Measurements from ENCODE around the gene RYR2.
"Not testable (repeated sequence)": the region's sequence is repeated elsewhere in the genome, so short reads cannot be mapped to it uniquely, and the experiment has no call there.

RYR2 gene

GRCh38 chr1:237566581-237566980 lies 524.6 kb downstream of the RYR2 start:
- no peak for DNase-seq (ENCODE audit: low read depth)

- no peak for DNase-seq (ENCODE audit: low read depth)
Measured at GRCh38 chr1:237568955-237569354, 527.0 kb downstream of the RYR2 start.

DNA sequence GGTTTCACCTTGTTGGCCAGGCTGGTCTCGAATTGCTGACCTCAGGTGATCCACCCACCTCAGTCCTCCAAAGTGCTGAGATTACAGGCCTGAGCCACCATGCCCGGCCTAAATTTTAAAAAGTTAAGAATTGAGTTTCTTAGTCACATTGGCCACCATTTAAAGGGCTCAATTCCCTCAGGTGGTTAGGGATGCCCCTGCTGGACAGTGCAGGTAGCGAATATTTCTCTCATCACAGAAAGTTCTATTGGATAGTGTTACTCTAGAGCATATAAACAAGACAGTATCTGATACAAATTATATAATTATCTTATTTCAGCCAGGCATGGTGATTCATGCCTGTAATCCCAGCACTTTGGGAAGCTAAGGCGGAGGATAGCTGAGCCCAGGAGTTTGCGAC lies 528.5 kb downstream of the RYR2 start:
- DNase-seq (ENCODE audit: low read depth): no peak

DNA sequence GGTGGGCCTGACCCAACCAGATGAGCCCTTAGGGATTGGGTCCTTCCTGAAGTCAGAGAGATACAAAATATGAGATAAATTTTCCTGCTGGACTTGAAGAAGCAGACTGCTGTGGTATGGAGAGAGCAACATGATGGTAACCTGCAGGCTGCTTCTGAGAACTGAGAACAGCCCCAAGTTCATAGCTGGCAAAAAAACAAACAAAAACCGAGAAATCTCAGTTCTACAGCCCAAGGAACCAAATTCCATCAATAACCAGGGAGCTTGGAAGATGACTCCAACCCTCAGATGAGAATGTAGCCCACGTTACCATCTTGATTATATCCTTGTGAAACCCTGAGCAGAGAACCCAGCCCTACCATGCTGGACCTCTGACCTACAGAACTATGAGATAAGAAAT lies 532.6 kb downstream of the RYR2 start:
- DNase-seq (ENCODE audit: low read depth): no peak

DNA sequence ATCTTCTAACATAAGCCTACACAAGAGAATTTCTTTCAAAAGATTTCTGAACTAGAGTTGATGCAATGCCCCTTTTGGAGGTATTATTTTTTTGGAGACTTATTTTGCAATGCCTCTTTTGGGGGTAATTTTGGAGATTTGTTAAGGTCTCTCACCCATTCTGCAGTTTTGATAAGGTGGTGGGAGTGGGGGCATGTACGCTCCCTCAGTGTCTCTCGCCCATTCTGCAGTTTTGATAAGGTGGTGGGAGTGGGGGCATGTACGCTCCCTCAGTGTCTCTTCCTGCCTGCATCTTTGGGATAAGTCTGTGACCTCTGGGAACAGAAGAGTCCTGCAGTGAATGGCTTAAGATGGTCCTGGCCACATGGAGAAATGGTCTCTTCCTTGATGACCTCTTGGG lies 536.6 kb downstream of the RYR2 start:
- DNase-seq (ENCODE audit: low read depth): no peak

DNA sequence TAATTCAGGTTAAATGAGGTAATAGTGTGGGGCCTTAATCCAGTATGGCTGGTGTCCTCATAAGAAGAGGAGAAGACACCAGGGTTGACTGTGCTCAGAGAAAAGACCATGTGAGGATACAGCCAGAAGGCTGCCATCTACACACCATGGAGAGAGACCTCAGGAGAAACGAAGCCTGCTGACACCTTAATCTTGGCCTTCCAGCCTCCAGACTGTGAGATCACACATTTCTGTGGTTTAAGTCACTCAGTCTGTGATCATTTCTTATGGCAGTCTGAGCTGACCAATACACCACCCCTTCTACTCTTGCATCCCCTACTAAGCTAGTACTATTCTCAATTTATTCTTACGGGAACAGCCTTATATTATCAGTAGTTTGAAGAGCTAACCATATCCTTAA lies 538.7 kb downstream of the RYR2 start:
- DNase-seq (ENCODE audit: low read depth): no peak

GRCh38 chr1:237583270-237583669 lies 541.3 kb downstream of the RYR2 start:
- no peak for DNase-seq (ENCODE audit: low read depth)

DNA sequence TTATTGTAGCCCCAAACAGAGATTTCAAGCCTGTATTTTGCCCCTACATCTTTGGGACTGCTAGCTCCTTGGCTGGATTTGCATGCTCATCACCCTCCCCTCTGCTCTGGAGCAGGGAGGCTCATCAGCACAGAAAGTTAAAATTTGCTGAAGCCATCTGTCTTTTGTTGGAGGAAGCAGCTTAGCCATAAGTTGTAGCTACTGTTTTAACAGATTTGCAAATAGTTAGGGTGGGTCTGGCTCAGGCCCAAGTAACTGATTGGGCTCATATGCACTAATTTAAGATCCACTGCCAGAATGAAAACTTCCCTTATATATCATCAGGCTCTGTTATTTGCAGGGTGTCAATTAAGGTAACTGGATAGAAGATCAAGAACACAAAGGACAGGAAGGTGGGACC lies 541.8 kb downstream of the RYR2 start:
- no peak for DNase-seq (ENCODE audit: low read depth)

DNA sequence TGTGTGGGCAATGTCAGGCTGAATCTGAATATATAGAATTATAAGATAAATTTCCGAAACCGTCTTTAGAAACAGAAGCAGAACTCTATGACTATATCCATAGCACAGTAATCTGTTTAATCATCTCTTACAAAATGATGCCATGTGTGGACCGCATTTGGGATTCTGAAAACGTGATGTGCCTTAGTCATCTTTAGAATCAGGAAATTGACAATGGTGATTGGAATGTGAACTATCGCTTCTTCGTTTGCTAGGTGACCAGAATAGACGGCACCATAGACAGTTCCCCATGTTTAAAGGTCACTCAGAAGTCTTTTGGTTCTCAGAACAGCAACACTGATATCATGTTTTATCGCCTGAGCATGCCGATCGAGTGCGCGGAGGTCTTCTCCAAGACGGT lies 548.4 kb downstream of the RYR2 start:
- DNase-seq (ENCODE audit: low read depth): no peak

DNA sequence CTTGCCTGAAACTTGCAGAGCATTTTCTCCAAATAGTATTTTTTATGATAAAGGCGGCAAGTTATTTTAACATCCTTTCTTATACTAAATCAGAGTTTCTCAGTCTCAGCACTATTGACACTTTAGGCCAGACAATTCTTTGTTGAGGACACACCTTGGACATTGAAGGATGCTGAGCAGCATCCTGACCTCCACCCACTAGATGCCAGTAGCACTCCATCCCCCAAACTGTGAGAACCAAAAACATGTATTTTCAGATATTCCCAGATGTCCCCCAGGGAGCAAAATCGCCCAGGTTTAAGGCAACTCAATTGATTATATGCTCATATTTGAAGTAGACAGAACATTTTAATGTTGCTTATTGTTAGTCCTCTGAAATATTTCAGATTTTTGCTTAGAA lies 549.4 kb downstream of the RYR2 start:
- no peak for DNase-seq (ENCODE audit: low read depth)

DNA sequence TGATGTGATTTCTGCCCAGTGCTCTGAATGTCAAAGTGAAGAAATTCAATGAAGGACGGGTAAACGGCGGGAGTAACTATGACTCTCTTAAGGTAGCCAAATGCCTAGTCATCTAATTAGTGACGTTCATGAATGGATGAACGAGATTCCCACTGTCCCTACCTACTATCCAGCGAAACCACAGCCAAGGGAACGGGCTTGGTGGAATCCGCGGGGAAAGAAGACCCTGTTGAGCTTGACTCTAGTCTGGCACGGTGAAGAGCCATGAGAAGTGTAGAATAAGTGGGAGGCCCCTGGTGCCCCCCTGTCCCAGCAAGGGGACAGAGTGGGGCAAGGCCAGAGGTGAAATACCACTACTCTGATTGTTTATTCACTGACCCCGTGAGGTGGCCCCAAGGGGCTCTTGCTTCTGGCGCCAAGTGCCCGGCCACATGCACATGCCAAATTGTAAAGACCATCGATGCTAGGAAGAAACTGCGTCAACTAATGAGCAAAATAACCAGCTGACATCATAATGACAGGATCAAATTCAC lies 561.1 kb downstream of the RYR2 start:
- not testable (repeated sequence) for DNase-seq (ENCODE audit: low read depth)

DNA sequence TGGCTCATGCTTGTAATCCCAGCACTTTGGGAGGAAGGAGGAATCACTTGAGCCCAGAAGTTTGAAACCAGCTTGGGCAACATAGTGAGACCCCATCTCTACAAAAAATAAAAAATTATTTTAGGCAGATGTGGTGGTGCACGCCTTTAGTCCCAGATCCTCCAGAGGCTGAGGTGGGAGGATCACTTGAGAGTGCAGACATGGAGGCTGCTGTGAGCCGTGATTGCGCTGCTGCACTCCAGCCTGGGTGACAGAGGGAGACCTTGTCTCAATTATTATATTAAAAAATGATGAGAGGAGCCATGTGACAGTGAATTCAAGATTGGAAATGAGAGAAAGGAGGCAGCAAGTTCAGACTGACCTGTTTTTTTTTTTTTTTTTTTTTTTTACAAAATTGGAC lies 566.4 kb downstream of the RYR2 start:
- no peak for DNase-seq (ENCODE audit: low read depth)

DNA sequence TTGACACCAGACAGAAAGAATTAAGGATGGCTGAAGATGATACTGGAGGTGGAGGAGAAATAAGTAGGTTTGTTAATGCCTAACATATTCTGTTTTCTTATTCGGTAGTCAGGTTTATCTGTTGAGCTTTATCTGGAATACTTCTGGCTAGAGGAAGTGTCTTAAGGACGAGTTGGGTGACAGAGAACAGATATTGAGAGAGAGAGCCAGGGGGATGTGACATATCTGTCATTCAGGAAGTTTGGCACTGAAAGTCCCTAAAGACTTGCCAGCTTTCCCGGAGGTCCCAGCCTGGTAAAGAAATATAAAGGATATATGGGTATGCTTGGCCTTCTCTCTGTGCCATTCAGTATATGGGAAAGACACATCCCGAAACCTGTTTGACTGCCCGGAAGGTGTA lies 568.2 kb downstream of the RYR2 start:
- DNase-seq (ENCODE audit: low read depth): no peak

DNA sequence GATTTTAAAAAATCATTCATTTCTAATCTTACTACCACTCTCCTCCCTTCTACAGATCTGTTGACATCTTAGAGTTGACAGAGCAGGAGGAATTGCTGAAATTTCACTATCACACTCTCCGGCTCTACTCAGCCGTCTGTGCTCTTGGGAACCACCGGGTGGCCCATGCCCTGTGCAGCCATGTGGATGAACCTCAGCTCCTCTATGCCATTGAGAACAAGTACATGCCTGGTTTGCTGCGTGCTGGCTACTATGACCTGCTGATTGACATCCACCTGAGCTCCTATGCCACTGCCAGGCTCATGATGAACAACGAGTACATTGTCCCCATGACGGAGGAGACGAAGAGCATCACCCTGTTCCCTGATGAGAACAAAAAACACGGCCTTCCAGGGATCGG lies 572.0 kb downstream of the RYR2 start:
- DNase-seq (ENCODE audit: low read depth): no peak

- no peak for DNase-seq (ENCODE audit: low read depth)
Measured at GRCh38 chr1:237619553-237619952, 577.6 kb downstream of the RYR2 start.

DNA sequence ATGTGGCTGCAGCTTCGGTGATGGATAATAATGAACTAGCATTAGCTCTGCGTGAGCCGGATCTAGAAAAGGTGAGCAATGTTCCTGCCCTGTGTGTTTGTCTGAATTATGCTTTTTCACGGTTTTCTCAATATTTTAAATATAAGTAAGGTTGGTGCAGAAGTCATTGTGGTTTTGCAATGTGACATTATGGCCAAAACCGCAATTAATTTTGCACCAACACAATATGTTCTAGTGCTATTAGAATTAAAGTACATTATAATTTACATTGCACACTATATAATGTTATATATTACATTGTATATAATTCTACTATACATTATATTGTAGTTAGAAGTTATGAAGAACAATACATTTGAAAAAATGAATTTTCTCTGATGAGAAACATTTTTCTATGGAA lies 592.9 kb downstream of the RYR2 start:
- no peak for DNase-seq (ENCODE audit: low read depth)

GRCh38 chr1:237638555-237638954 lies 596.6 kb downstream of the RYR2 start:
- DNase-seq (ENCODE audit: low read depth): no peak

DNA sequence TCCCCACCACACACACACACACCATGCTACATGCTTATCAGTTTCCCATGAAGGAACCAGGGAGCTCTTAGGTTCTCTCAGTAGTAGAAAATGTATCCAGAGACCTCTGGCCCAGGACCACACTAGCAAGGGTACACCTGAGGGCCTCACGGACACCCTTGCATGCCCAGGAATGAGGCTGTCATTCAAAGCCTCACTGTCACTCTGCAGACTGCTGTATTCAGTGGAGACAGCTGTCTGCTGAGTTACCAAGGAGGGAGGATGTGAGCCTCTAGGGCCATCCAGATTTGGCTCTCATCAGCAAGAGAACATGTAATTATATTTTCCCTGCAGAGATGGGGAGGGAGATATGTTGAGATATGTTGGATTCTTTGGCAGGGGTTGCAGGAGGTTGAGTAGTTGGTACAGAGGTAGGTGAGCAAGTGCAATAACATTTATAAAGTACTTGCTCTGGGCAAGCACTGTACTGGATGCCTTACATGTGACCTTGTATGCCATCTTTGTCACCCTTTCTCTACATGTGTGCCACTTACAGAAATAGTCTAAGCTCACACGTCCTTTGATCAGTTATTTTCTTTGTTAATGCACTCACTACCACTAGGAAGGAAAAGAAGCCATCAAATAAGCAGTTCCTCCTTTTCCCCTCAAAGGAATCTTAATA lies 598.2 kb downstream of the RYR2 start:
- no peak for DNase-seq (ENCODE audit: low read depth)

DNA sequence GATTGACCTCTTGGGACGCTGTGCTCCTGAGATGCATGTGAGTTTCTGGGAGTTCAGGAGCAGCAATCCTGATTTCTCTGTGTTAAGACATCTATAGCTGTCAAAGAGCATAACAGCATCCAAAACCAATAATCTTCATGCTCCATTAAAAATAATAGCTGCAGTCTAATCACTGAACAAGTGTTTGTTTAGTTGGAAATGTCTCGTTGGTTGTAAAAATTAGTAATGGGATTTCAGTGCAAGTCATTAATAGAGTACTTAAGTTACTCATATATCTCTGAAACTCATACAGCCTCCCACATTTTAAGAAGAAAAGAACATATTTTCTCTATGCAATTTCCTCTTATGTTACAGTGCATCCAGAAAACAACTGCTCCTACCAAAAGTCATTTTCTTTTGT lies 599.0 kb downstream of the RYR2 start:
- DNase-seq (ENCODE audit: low read depth): no peak

- no peak for DNase-seq (ENCODE audit: low read depth)
Measured at GRCh38 chr1:237650809-237651208, 608.8 kb downstream of the RYR2 start.

DNA sequence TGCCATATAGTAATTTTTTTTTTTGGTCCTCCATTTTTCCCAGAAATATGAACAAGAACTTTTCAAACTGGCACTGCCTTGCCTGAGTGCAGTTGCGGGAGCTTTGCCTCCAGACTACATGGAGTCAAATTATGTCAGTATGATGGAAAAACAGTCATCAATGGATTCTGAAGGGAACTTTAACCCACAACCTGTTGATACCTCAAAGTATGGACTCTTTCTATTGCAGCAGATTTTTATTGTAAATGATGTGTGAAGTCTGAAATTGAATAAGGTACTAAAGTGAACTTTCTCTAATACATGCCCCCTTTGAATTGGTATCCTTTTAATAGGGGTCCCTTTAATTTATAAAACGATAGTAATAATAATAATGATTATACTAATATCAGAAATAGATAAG lies 613.8 kb downstream of the RYR2 start:
- no peak for DNase-seq (ENCODE audit: low read depth)

GRCh38 chr1:237664348-237664747 lies 622.4 kb downstream of the RYR2 start:
- DNase-seq (ENCODE audit: low read depth): no peak

DNA sequence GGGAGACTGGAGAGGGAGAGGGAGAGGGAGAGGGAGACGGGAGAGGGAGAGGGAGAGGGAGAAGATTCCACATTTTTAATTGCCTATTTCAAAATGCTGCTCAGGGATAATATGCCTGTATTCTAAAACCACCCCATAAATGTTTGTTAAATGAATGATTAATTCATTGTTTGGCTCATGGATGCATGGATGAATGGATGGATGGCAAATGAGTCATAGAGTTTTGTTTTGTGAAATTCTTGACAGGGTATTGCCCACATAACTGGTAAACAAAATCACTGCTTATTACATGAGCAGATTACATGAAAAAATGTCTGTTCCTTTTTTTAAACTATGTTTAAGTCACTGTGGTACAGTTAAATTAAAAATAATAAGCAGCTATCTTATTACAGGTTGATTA lies 628.3 kb downstream of the RYR2 start:
- no peak for DNase-seq (ENCODE audit: low read depth)

- DNase-seq (ENCODE audit: low read depth): no peak
Measured at GRCh38 chr1:237671262-237671661, 629.3 kb downstream of the RYR2 start.

DNA sequence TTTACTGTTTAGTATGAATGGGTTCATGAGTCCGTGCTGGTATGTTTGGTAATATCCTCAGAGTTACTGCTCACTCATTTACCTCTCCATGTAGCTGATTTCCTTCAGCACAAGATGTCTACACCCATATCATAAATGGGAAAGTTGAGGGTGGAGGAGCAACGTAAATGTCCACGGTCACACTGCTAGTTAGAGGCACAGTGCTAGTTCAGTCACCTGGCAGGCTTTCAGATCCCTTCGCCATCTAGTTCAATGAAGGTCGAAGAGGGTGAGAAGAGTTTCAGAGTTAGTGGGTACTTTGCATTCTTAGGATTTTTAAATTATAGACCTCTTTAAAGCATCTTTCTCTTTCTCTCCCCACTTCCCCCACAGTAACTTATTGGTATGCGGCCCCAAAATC lies 630.0 kb downstream of the RYR2 start:
- no peak for DNase-seq (ENCODE audit: low read depth)

Data from stimulated activated CD4-positive, alpha-beta T cell treated with anti-CD3 and anti-CD28 coated beads, Interleukin-2, amount 100 ng/mL, for 4 hours (primary cell).